Cortex of kidney (tissue), 1 donor: Measurements from ENCODE around the gene CAMK2A.

Experiments used
- DNase-seq: peaks from one replicate; lab custom pipeline; 2025; lab: John Stamatoyannopoulos, UW

The CAMK2A gene

GRCh38 chr5:150299571-150300327, 10.2 kb upstream of the CAMK2A start:
- no peak for DNase-seq

GRCh38 chr5:150298701-150299451, 9.3 kb upstream of the CAMK2A start:
- no peak for DNase-seq

- DNase-seq = no peak
Observed at GRCh38 chr5:150297934-150298595, 8.5 kb upstream of the CAMK2A start.

- no peak for DNase-seq
Observed at GRCh38 chr5:150297236-150297890, 7.8 kb upstream of the CAMK2A start.

- no peak for DNase-seq
Observed at GRCh38 chr5:150296496-150296895, 6.9 kb upstream of the CAMK2A start.

GRCh38 chr5:150295741-150296486, 6.3 kb upstream of the CAMK2A start:
- DNase-seq = no peak

- DNase-seq = no peak
Observed at GRCh38 chr5:150295172-150295634, 5.6 kb upstream of the CAMK2A start.

GRCh38 chr5:150294551-150295071, 5.0 kb upstream of the CAMK2A start:
- no peak for DNase-seq

GRCh38 chr5:150293091-150293941, 3.7 kb upstream of the CAMK2A start:
- DNase-seq = no peak

GRCh38 chr5:150291388-150292385, 2.1 kb upstream of the CAMK2A start:
- DNase-seq = no peak

- DNase-seq = no peak
Observed at GRCh38 chr5:150288791-150289190, 782 bp downstream of the CAMK2A start.

GRCh38 chr5:150288361-150288760, 1.2 kb downstream of the CAMK2A start:
- no peak for DNase-seq

GRCh38 chr5:150286820-150287219, 2.8 kb downstream of the CAMK2A start:
- DNase-seq = no peak

GRCh38 chr5:150285114-150285513, 4.5 kb downstream of the CAMK2A start:
- no peak for DNase-seq

- DNase-seq = no peak
Observed at GRCh38 chr5:150284311-150284710, 5.3 kb downstream of the CAMK2A start.

GRCh38 chr5:150283904-150284303, 5.7 kb downstream of the CAMK2A start:
- DNase-seq = no peak

GRCh38 chr5:150281987-150282386, 7.6 kb downstream of the CAMK2A start:
- DNase-seq = no peak

GRCh38 chr5:150279330-150280020, 10.1 kb downstream of the CAMK2A start:
- DNase-seq = no peak
